GM23338 (cell line): ENCODE measurements around the gene FUNDC2. TPM values are rescaled to one million over a fixed set of nuclear protein-coding genes. Genes with fewer than 3 reads are reported as not detected.

Experiments
- ATAC-seq: fragments of 200-7000 bp; cut with Tn5 transposase; 3 replicates; pipeline ENCODE4 v1.9.1; 2020
- DNase-seq: peaks from one replicate; pipeline ENCODE4 v3.0.0-alpha.2; 2015; ENCODE audit warnings: low spot score
- H2AFZ ChIP-seq: fragments of 200-600 bp; sonication (generic); 2 replicates; pipeline ENCODE4 v1.8.0; 2016; ENCODE audit warnings: antibody characterized with exemption, mild to moderate bottlenecking, moderate library complexity
- H3F3A ChIP-seq: fragments of 200-600 bp; sonication (generic); replicated peaks from 2 replicates; pipeline ENCODE4 v1.8.0; 2017; ENCODE audit warnings: antibody characterized with exemption, mixed run types, low read depth
- H3K27ac ChIP-seq: fragments of 200-600 bp; sonication (generic); 2 replicates; pipeline ENCODE4 v1.6.1; 2016; ENCODE audit warnings: low read depth
- H3K27me3 ChIP-seq: fragments of 200-600 bp; sonication (generic); 2 replicates; pipeline ENCODE4 v1.8.0; 2016; ENCODE audit warnings: mild to moderate bottlenecking, mixed run types, moderate library complexity; ENCODE audit not compliant: insufficient read depth
- H3K36me3 ChIP-seq: fragments of 200-600 bp; sonication (generic); 2 replicates; pipeline ENCODE4 v1.8.0; 2016; ENCODE audit warnings: mild to moderate bottlenecking; ENCODE audit not compliant: insufficient read depth
- H3K4me1 ChIP-seq: fragments of 200-600 bp; sonication (generic); 2 replicates; pipeline ENCODE4 v1.8.0; 2016; ENCODE audit warnings: mild to moderate bottlenecking, moderate library complexity; ENCODE audit not compliant: insufficient read depth
- H3K4me2 ChIP-seq: fragments of 200-600 bp; sonication (generic); 2 replicates; pipeline ENCODE4 v1.7.1; 2017; ENCODE audit warnings: mixed run types
- H3K4me3 ChIP-seq: fragments of 200-600 bp; sonication (generic); 2 replicates; pipeline ENCODE4 v1.6.1; 2016; ENCODE audit warnings: mixed run types
- H3K79me2 ChIP-seq: fragments of 200-600 bp; sonication (generic); replicated peaks from 2 replicates; pipeline ENCODE4 v1.8.0; 2017; ENCODE audit warnings: mild to moderate bottlenecking; ENCODE audit not compliant: insufficient read depth
- H3K9me2 ChIP-seq: fragments of 200-600 bp; sonication (generic); 2 replicates; pipeline ENCODE4 v1.8.0; 2017; ENCODE audit not compliant: insufficient read depth
- H4K20me1 ChIP-seq: fragments of 200-600 bp; sonication (generic); replicated peaks from 2 replicates; pipeline ENCODE4 v1.8.0; 2017; ENCODE audit warnings: mild to moderate bottlenecking; ENCODE audit not compliant: insufficient read depth
- H3K27ac Mint-ChIP-seq: 2 replicates; pipeline ENCODE4 v1.8.0; 2020; ENCODE audit warnings: inconsistent platforms, mild to moderate bottlenecking, moderate library complexity, mixed read lengths
- H3K27me3 Mint-ChIP-seq: 3 replicates; pipeline ENCODE4 v1.8.0; 2022; ENCODE audit warnings: low read depth, mild to moderate bottlenecking, moderate library complexity, mixed read lengths, inconsistent platforms; ENCODE audit not compliant: insufficient read depth, poor library complexity
- H3K36me3 Mint-ChIP-seq: 3 replicates; pipeline ENCODE4 v1.8.0; 2021; ENCODE audit warnings: low read depth, mild to moderate bottlenecking, inconsistent platforms, moderate library complexity, mixed read lengths
- H3K4me1 Mint-ChIP-seq: 3 replicates; pipeline ENCODE4 v1.8.0; 2020; ENCODE audit warnings: mild to moderate bottlenecking, inconsistent platforms, mixed read lengths
- H3K4me3 Mint-ChIP-seq: 3 replicates; pipeline ENCODE4 v1.8.0; 2021; ENCODE audit warnings: moderate library complexity, mild to moderate bottlenecking, inconsistent platforms, mixed read lengths
- H3K9me3 Mint-ChIP-seq: 3 replicates; pipeline ENCODE4 v1.8.0; 2020; ENCODE audit warnings: moderate library complexity, mild to moderate bottlenecking, inconsistent platforms, mixed read lengths
- CREB1 ChIP-seq: fragments of 250-450 bp; sonication (Bioruptor Pico); IDR thresholded peaks from 2 replicates; pipeline ENCODE4 v1.5.0; 2020; ENCODE audit warnings: low read depth, mild to moderate bottlenecking, moderate library complexity
- EZH2 ChIP-seq: fragments of 200-600 bp; sonication (generic); IDR thresholded peaks from one replicate; pipeline ENCODE4 v1.8.0; 2017; ENCODE audit warnings: antibody characterized with exemption, mild to moderate bottlenecking, low read depth; ENCODE audit not compliant: unreplicated experiment
- JUNB ChIP-seq: IDR thresholded peaks from one replicate; pipeline ENCODE4 v1.6.1; 2016; ENCODE audit warnings: antibody characterized with exemption; ENCODE audit not compliant: unreplicated experiment
- NANOG ChIP-seq: IDR thresholded peaks from 2 replicates; pipeline ENCODE4 v1.6.1; 2016; ENCODE audit warnings: antibody characterized with exemption, borderline replicate concordance
- STAT1 ChIP-seq: IDR thresholded peaks from one replicate; pipeline ENCODE4 v1.6.1; 2016; ENCODE audit warnings: antibody characterized with exemption; ENCODE audit not compliant: unreplicated experiment
- ZNF114 ChIP-seq: fragments of 250-450 bp; sonication (Bioruptor Pico); IDR thresholded peaks from 2 replicates; pipeline ENCODE4 v1.5.0; 2020; ENCODE audit warnings: mild to moderate bottlenecking, moderate library complexity
- polyA plus RNA-seq: library from polyadenylated mRNA; unstranded; fragments of >200 nt; fragmentation: Nextera tagmentation; extraction: Ambion mirVana; gene quantifications from 2 replicates; pipeline ENCODE4 v1.2.1, GENCODE V29; 2016
- total RNA-seq: library from RNA; depleted of rRNA; stranded (reverse); fragments of >200 nt; shearing (Covaris generic); gene quantifications from 2 replicates; pipeline ENCODE4 v1.2.3, GENCODE V29; 2014
- TF ChIP-seq, protein P1 (sequence below), 2 experiments: fragments of 200-600 bp in 1 of 2; sonication (generic) in 1 of 2; conservative IDR thresholded peaks; 2 replicates each; pipeline versions ENCODE4 v1.5.1 to v1.6.1; 2016 to 2017; ENCODE audit warnings: antibody characterized with exemption in 2 of 2, low read depth in 2 of 2, mild to moderate bottlenecking in 2 of 2, moderate library complexity in 1 of 2
- TF ChIP-seq, protein P2 (sequence below): IDR thresholded peaks from one replicate; pipeline ENCODE4 v1.6.1; 2018; ENCODE audit warnings: antibody characterized with exemption; ENCODE audit not compliant: unreplicated experiment
- TF ChIP-seq, protein P3 (sequence below): IDR thresholded peaks from 2 replicates; pipeline ENCODE4 v1.6.1; 2016; ENCODE audit warnings: antibody characterized with exemption

Gene FUNDC2
- total and polyA plus RNA-seq, 2 experiments from 2014 or later = 28.6 to 58.5 TPM

DNA sequence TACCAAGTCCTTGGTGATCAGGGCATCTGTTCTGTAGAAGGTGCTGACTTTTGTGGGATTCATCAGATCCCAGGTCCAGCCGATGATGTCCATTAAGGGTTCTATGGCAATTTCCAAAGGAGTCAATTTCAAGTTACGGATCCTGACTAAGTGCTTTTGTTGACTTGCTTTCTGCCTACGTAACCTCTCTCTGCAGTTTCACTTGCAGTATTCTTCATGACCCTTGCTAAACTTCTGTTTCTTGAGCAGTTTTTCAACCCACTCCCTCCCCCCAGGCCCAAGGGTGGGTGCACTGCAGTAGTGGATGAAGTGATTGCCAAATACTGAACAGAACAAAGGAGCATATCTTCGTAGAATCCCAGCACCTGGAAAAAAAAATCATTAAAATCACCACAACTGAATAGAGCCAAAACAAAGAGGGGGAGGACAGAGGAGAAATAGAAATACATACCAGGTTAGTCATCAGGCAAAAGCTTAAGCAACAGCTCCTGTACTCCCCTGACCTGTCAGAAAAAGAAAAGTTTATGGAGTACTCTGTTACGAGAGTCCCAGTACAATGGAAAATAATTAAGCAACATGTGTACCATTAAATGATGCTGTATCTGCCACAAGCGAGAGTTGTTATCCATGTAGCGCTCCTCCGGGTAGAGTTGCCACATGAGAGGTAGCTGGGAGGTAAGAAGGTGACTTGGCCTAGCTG, 38.5 kb downstream of the FUNDC2 start:
- Histone ChIP-seq H3K27me3 (no peaks in the 10 kb centered on the region), H3K36me3 (no peaks in the 10 kb centered on the region; the same call in 1 of the 2 replicates), H3K4me3 (no peak overlapping the region), H3K79me2 (peaks cover 7% of the 10 kb centered on the region; the same call in 1 of the 2 replicates), H3K4me2 (no peak overlapping the region), H3K4me1 (no peaks in the 10 kb centered on the region), H3K9me2 (no peaks in the 10 kb centered on the region), H2AFZ (no peak overlapping the region), H3F3A (no peaks in the 10 kb centered on the region), H4K20me1 (no peaks in the 10 kb centered on the region), H3K27ac (no peak overlapping the region)
- H3K4me1 Mint-ChIP-seq = no peaks in the 10 kb centered on the region
- H3K36me3 Mint-ChIP-seq = peaks cover 3% of the 10 kb centered on the region; the same call in 1 of the 3 replicates
- no peak overlapping the region for H3K27ac Mint-ChIP-seq
- ATAC-seq (no peak), DNase-seq (no peak)
- H3K9me3 Mint-ChIP-seq = no peaks in the 10 kb centered on the region
- H3K4me3 Mint-ChIP-seq = no peak overlapping the region
- no peaks in the 10 kb centered on the region for H3K27me3 Mint-ChIP-seq
- TF ChIP-seq EZH2 (no peak), STAT1 (no peak), JUNB (no peak), CREB1 (CRISPR knock-in tag) (no peak), ZNF114 (CRISPR knock-in tag) (no peak), NANOG (no peak)
- TF ChIP-seq, protein P1, sequence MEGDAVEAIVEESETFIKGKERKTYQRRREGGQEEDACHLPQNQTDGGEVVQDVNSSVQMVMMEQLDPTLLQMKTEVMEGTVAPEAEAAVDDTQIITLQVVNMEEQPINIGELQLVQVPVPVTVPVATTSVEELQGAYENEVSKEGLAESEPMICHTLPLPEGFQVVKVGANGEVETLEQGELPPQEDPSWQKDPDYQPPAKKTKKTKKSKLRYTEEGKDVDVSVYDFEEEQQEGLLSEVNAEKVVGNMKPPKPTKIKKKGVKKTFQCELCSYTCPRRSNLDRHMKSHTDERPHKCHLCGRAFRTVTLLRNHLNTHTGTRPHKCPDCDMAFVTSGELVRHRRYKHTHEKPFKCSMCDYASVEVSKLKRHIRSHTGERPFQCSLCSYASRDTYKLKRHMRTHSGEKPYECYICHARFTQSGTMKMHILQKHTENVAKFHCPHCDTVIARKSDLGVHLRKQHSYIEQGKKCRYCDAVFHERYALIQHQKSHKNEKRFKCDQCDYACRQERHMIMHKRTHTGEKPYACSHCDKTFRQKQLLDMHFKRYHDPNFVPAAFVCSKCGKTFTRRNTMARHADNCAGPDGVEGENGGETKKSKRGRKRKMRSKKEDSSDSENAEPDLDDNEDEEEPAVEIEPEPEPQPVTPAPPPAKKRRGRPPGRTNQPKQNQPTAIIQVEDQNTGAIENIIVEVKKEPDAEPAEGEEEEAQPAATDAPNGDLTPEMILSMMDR (conservative IDR thresholded peaks at IDR 0.05; ENCODE audit: low read depth in 2 of 2) = no peak
- TF ChIP-seq, protein P2, sequence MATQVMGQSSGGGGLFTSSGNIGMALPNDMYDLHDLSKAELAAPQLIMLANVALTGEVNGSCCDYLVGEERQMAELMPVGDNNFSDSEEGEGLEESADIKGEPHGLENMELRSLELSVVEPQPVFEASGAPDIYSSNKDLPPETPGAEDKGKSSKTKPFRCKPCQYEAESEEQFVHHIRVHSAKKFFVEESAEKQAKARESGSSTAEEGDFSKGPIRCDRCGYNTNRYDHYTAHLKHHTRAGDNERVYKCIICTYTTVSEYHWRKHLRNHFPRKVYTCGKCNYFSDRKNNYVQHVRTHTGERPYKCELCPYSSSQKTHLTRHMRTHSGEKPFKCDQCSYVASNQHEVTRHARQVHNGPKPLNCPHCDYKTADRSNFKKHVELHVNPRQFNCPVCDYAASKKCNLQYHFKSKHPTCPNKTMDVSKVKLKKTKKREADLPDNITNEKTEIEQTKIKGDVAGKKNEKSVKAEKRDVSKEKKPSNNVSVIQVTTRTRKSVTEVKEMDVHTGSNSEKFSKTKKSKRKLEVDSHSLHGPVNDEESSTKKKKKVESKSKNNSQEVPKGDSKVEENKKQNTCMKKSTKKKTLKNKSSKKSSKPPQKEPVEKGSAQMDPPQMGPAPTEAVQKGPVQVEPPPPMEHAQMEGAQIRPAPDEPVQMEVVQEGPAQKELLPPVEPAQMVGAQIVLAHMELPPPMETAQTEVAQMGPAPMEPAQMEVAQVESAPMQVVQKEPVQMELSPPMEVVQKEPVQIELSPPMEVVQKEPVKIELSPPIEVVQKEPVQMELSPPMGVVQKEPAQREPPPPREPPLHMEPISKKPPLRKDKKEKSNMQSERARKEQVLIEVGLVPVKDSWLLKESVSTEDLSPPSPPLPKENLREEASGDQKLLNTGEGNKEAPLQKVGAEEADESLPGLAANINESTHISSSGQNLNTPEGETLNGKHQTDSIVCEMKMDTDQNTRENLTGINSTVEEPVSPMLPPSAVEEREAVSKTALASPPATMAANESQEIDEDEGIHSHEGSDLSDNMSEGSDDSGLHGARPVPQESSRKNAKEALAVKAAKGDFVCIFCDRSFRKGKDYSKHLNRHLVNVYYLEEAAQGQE = no peak
- TF ChIP-seq, protein P3, sequence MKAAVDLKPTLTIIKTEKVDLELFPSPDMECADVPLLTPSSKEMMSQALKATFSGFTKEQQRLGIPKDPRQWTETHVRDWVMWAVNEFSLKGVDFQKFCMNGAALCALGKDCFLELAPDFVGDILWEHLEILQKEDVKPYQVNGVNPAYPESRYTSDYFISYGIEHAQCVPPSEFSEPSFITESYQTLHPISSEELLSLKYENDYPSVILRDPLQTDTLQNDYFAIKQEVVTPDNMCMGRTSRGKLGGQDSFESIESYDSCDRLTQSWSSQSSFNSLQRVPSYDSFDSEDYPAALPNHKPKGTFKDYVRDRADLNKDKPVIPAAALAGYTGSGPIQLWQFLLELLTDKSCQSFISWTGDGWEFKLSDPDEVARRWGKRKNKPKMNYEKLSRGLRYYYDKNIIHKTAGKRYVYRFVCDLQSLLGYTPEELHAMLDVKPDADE = no peak
